ENCODE data around the gene ENTPD7. TPM values are rescaled to one million over a fixed set of nuclear protein-coding genes. Genes with fewer than 3 reads are reported as not detected.

ENTPD7 gene
- total and polyA plus RNA-seq, 10 of the 15 experiments (the other 5 are each of a cell fraction or from before 2014, with no cell fraction given) = 0.73 to 6.7 (median 5.2) TPM

- TF ChIP-seq USF2 (IDR thresholded peaks at IDR 0.05; ENCODE audit: borderline replicate concordance, low read depth, low read length) (no peak), SUZ12 (IDR thresholded peaks at IDR 0.05; ENCODE audit: unreplicated experiment) (no peak), MTA2 (IDR thresholded peaks at IDR 0.05; ENCODE audit: low read depth) (no peak), MEF2B (IDR thresholded peaks at IDR 0.05; ENCODE audit: partially characterized antibody, poor library complexity, severe bottlenecking) (no peak), MAX (IDR thresholded peaks at IDR 0.05; ENCODE audit: low read depth, low read length) (no peak), MXI1 (IDR thresholded peaks at IDR 0.05; ENCODE audit: low read depth, low read length) (no peak), NR2C1 (IDR thresholded peaks at IDR 0.05) (peak; percentile 77), NR2F1 (conservative IDR thresholded peaks at IDR 0.05) (no peak; the same call in 1 of the 2 replicates), SIX5 (IDR thresholded peaks at IDR 0.05; ENCODE audit: low read depth, low read length, severe bottlenecking) (no peak), RELB (IDR thresholded peaks at IDR 0.05; ENCODE audit: low read depth) (no peak), HCFC1 (IDR thresholded peaks at IDR 0.05; ENCODE audit: low read length) (no peak; the same call in 1 of the 2 replicates), DPF2 (IDR thresholded peaks at IDR 0.05) (peak; percentile 34; the same call in 1 of the 2 replicates), ASH2L (IDR thresholded peaks at IDR 0.05; ENCODE audit: borderline replicate concordance, low read depth) (no peak), POLR2AphosphoS5 (IDR thresholded peaks at IDR 0.05; ENCODE audit: low read length) (no peak), SP1 (IDR thresholded peaks at IDR 0.05; ENCODE audit: low read depth, low read length) (peak; percentile 98), HDAC2 (IDR thresholded peaks at IDR 0.05) (no peak), NFYB (IDR thresholded peaks at IDR 0.05; ENCODE audit: insufficient read depth, low read depth, low read length) (peak; percentile 93), CBX3 (IDR thresholded peaks at IDR 0.05; ENCODE audit: borderline replicate concordance, low read depth) (no peak), FOXM1 (IDR thresholded peaks at IDR 0.05; ENCODE audit: low read depth, low read length) (no peak), ZBTB40 (IDR thresholded peaks at IDR 0.05; ENCODE audit: borderline replicate concordance) (no peak), MEF2A (IDR thresholded peaks at IDR 0.05; ENCODE audit: insufficient read depth, low read depth, low read length) (no peak), TCF3 (IDR thresholded peaks at IDR 0.05; ENCODE audit: borderline replicate concordance, insufficient read depth, low read depth, low read length) (no peak), RCOR1 (conservative IDR thresholded peaks at IDR 0.05; ENCODE audit: low read depth, low read length) (no peak), BHLHE40 (IDR thresholded peaks at IDR 0.05; ENCODE audit: borderline replicate concordance in 1 of 2, low read depth in 2 of 2, low read length in 1 of 2) (no peak)
These were observed 39.2 kb upstream of the ENTPD7 start, which contains the start of gene SLC25A28 (continued) for GRCh38 chr10:99619851-99620710.
